Hepatocyte (in vitro differentiated cells): Measurements from ENCODE around the gene PIAS4.

Source experiments
- EZH2 ChIP-seq: fragments of 200-600 bp; sonication (generic); IDR thresholded peaks from 2 replicates; pipeline ENCODE4 v1.6.1; 2016; ENCODE audit warnings: antibody characterized with exemption, mild to moderate bottlenecking, borderline replicate concordance
- EZH2phosphoT487 ChIP-seq: fragments of 200-600 bp; sonication (generic); IDR thresholded peaks from one replicate; pipeline ENCODE4 v1.6.1; 2018; ENCODE audit warnings: antibody characterized with exemption, mild to moderate bottlenecking, low read depth, moderate library complexity; ENCODE audit not compliant: unreplicated experiment, severe bottlenecking
- TF ChIP-seq, protein P1 (sequence below): fragments of 200-600 bp; sonication (generic); IDR thresholded peaks from 2 replicates; pipeline ENCODE4 v1.5.1; 2016; ENCODE audit warnings: antibody characterized with exemption, mild to moderate bottlenecking; ENCODE audit not compliant: poor library complexity

DNA sequence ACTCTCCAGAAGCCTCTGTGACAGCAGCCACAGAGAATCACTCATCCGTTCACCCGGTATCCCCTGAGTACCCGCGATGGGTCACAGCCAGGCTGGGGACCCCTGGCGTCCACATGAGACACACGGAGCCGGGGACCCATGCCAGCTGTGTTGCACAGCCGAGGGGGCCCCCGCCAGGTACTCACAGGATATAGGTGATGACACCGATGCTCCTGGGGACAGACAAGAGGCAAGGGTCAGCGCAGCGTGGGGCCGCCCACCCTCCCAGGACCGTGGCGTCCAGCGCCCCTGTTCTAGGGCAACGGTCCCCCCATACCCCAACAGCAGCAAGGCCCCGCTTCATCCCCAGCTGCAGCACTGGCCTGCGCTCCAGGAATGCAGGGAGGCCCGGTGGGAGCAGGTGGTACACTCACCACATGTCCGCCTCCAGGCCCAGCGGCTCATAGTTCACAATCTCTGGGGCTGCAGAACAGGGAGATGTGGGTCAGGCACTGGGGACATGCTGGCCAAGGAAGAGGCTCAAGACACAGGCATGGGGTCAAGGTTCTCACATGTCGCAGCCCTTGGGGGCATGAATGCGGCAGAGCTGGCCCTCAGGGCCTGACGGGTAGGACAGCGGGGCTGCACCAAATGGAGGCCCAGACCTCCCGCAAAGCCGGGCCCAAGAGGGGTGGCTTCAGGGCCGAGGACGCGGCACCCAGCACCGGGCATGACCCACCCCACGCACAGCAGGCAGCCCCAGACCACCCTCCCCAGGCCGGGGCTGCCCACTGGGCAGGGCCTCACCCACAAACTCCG lies 43.9 kb upstream of the PIAS4 start:
- TF ChIP-seq, protein P1, sequence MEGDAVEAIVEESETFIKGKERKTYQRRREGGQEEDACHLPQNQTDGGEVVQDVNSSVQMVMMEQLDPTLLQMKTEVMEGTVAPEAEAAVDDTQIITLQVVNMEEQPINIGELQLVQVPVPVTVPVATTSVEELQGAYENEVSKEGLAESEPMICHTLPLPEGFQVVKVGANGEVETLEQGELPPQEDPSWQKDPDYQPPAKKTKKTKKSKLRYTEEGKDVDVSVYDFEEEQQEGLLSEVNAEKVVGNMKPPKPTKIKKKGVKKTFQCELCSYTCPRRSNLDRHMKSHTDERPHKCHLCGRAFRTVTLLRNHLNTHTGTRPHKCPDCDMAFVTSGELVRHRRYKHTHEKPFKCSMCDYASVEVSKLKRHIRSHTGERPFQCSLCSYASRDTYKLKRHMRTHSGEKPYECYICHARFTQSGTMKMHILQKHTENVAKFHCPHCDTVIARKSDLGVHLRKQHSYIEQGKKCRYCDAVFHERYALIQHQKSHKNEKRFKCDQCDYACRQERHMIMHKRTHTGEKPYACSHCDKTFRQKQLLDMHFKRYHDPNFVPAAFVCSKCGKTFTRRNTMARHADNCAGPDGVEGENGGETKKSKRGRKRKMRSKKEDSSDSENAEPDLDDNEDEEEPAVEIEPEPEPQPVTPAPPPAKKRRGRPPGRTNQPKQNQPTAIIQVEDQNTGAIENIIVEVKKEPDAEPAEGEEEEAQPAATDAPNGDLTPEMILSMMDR = no peak
- TF ChIP-seq EZH2 (no peak), EZH2phosphoT487 (no peak)
